ENCODE results near the gene SOCS6. TPM values are rescaled to one million over a fixed set of nuclear protein-coding genes. Genes with fewer than 3 reads are reported as not detected.

SOCS6 gene
- total RNA-seq, 2 experiments from 2014 or later: 0.75 to 1.3 TPM

DNA sequence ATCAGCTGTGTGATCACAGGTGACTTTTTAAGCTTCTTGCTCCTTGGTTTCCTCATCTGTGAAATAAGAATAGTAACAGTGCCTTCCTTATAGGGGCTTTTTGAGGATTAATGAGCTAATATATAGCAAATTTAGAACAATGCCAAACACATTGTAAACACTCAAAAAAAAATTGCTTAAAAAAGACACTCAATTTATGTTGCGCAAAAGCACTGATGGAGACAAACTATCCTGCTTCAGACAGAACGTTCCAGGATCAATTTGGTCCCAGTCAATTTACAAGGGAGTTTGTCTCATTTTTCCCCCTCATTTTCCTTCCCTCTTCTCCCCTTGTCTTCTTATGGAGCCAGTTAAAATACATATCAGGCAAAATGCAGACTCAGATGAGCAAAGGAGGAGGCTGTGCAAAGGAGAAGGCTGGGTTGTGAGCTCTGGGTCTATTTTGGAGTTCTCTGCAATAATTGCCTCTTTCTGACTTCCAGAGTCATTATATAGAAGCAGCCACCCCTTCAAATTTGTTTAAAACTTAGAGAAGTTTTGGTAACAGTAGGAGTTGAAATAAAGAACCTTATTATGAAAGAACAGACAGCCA, 83.7 kb downstream of the SOCS6 start:
- ChIA-PET CTCF (interaction anchor here (1.8 kb wide), 1 partner anchor 62 kb away, joined by 4 read pairs; no protein-coding TSS in a partner anchor), POLR2A (no interaction called here)
- no peak for DNase-seq
- no peak overlapping the region for H3K27ac Mint-ChIP-seq
- intact Hi-C loops (cut with micrococcal nuclease): no loop called here
- H3K4me3 Mint-ChIP-seq: no peak overlapping the region
- no peaks in the 10 kb centered on the region for H3K27me3 Mint-ChIP-seq
- no peaks in the 10 kb centered on the region for H3K36me3 Mint-ChIP-seq
- H3K4me1 Mint-ChIP-seq (ENCODE audit: low read depth): no peaks in the 10 kb centered on the region
- H3K9me3 Mint-ChIP-seq: no peaks in the 10 kb centered on the region

DNA sequence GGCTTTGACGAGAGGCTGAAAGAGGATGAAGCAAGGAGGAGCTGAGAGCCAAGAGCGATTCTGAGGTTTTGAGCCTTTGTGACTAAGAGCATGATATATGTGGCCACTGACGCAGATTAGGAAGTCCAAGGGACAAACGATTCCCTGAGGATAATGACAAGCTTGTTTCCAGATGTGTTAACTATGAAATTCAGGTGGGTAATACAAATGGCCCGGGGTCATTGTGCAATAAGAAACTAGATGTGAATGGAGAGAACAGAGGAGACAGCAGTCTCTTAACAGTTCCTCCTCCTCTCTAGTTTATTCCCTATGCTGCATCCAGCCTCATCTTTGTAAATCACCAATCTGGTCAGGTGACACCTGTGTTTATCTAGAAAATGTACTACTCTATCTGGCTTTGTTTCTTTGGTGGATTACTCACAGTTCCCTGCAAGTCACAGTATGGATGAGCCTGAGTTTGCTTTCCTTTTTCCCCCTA, 84.2 kb downstream of the SOCS6 start:
- intact Hi-C loops (cut with micrococcal nuclease): no loop called here
- no peaks in the 10 kb centered on the region for H3K27me3 Mint-ChIP-seq
- no peak overlapping the region for H3K27ac Mint-ChIP-seq
- H3K4me1 Mint-ChIP-seq (ENCODE audit: low read depth): no peaks in the 10 kb centered on the region
- H3K36me3 Mint-ChIP-seq: no peaks in the 10 kb centered on the region
- no peak overlapping the region for H3K4me3 Mint-ChIP-seq
- ChIA-PET CTCF (interaction anchor here (1.8 kb wide), 1 partner anchor 61 kb away, joined by 4 read pairs; no protein-coding TSS in a partner anchor), POLR2A (no interaction called here)
- no peaks in the 10 kb centered on the region for H3K9me3 Mint-ChIP-seq
- no peak for DNase-seq

DNA sequence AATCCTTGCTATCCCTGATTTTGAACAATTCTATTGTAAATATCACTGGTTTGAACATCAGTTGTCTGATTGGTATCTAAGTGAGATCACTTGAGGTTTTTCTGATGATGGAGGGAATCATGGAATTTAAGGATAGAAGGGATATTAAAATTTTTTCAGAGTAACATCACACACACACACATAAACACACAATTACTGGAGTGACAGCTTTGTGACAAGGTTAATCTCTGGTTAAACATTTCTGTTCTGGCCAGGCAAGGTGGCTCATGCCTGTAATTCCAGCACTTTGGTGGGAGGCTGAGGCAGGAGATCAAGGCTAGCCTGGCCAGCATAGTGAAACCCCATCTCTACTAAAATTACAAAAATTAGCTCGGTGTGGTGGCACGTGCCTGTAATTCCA, 85.3 kb downstream of the SOCS6 start:
- no peaks in the 10 kb centered on the region for H3K36me3 Mint-ChIP-seq
- H3K4me3 Mint-ChIP-seq: no peak overlapping the region
- ChIA-PET CTCF (interaction anchor here (1.8 kb wide), 1 partner anchor 60 kb away, joined by 4 read pairs; no protein-coding TSS in a partner anchor), POLR2A (no interaction called here)
- no peaks in the 10 kb centered on the region for H3K9me3 Mint-ChIP-seq
- DNase-seq: no peak
- no peak overlapping the region for H3K27ac Mint-ChIP-seq
- H3K27me3 Mint-ChIP-seq: no peaks in the 10 kb centered on the region
- intact Hi-C loops (cut with micrococcal nuclease): no loop called here
- no peaks in the 10 kb centered on the region for H3K4me1 Mint-ChIP-seq (ENCODE audit: low read depth)

DNA sequence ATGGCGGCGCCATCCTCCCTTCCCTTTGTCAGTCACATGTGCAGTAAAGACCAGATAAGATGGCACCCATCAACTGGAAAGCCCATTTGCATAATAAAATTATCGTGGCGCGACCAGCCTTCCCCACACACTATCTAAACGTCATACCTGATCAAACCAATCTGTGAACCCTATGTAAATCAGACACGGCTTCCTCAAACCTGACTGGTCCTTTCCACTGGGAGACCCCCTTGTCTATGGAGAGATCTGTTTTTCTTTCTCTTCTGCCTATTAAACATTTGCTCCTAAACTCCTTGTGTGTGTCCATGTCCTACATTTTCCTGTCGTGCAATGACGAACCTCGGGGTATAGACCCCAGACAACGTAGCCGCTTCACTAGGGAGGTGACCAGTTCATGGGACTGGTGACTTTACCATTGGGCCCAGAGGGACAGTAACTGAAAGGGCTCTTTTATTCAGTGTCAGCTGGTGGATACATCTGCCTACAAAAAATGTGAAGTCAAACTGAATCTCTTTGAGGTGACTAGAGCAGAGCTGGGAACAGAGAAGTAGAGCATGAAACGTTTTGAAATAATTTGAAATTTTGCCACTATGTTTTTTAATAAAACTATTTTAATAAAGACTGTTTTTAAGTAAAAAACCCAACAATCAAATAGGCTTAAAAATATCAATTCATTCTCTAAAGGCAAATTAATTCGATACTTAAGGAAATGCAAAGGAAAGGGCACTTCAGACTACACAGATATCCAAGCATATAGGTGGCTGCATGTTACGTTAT, 87.5 kb downstream of the SOCS6 start:
- intact Hi-C loops (cut with micrococcal nuclease): no loop called here
- no peaks in the 10 kb centered on the region for H3K4me1 Mint-ChIP-seq (ENCODE audit: low read depth)
- H3K27me3 Mint-ChIP-seq: no peaks in the 10 kb centered on the region
- H3K36me3 Mint-ChIP-seq: no peaks in the 10 kb centered on the region
- H3K9me3 Mint-ChIP-seq: no peaks in the 10 kb centered on the region
- ChIA-PET CTCF (interaction anchor here (0.7 kb wide), 1 partner anchor 181 kb away, joined by 3 read pairs; no protein-coding TSS in a partner anchor), POLR2A (no interaction called here)
- no peak overlapping the region for H3K4me3 Mint-ChIP-seq
- H3K27ac Mint-ChIP-seq: no peak overlapping the region
- DNase-seq: no peak

DNA sequence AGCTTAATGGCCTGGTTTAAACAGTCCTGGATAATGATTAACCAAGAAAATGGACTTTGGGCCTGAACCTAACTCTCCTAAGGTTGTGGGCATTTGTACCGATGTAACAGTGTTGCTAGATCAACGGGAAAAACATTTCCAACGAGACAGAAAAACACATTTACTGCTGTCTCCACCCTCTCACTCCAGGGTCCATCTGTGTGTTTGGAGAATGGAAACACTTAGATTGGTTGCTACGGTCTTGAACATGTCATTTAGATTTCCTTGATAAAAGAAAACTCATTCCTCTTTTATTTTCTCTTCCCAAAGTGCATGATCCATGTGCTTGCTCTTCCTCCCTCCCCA, 88.0 kb downstream of the SOCS6 start:
- intact Hi-C loops (cut with micrococcal nuclease): no loop called here
- ChIA-PET POLR2A (no interaction called here), CTCF (interaction anchor here (0.7 kb wide), 1 partner anchor 181 kb away, joined by 3 read pairs; no protein-coding TSS in a partner anchor)
- no peaks in the 10 kb centered on the region for H3K9me3 Mint-ChIP-seq
- no peak overlapping the region for H3K27ac Mint-ChIP-seq
- no peak for DNase-seq
- no peak overlapping the region for H3K4me3 Mint-ChIP-seq
- no peaks in the 10 kb centered on the region for H3K4me1 Mint-ChIP-seq (ENCODE audit: low read depth)
- no peaks in the 10 kb centered on the region for H3K27me3 Mint-ChIP-seq
- no peaks in the 10 kb centered on the region for H3K36me3 Mint-ChIP-seq

DNA sequence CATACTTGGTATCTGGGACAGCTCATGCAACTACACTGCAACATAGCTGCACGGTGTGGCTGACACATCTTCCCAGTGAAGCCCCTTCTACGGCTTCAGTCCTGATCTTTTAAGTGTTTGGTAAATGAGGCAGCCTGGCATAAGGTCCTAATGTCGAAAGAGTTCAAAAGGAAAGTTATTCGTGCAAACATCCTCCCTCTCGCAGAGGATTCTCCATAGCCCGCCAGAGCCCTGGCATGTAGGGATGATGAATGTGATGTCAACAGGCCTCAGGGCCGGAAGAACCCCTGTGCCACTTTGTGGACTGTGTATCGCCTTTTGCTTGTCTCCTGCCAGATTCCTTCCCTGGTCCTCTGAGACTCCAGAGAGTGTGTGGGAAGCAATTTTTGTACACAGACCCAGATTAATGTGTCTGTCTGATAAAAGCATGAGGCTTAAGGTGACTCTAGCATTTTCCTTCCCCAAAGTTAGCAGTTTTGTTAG, 88.5 kb downstream of the SOCS6 start:
- H3K36me3 Mint-ChIP-seq: no peaks in the 10 kb centered on the region
- H3K4me3 Mint-ChIP-seq: no peak overlapping the region
- no peaks in the 10 kb centered on the region for H3K4me1 Mint-ChIP-seq (ENCODE audit: low read depth)
- CTCF ChIA-PET: no interaction called here
- intact Hi-C loops (cut with micrococcal nuclease): no loop called here
- POLR2A ChIA-PET: no interaction called here
- H3K27me3 Mint-ChIP-seq: no peaks in the 10 kb centered on the region
- H3K27ac Mint-ChIP-seq: no peak overlapping the region
- no peaks in the 10 kb centered on the region for H3K9me3 Mint-ChIP-seq
- no peak for DNase-seq

DNA sequence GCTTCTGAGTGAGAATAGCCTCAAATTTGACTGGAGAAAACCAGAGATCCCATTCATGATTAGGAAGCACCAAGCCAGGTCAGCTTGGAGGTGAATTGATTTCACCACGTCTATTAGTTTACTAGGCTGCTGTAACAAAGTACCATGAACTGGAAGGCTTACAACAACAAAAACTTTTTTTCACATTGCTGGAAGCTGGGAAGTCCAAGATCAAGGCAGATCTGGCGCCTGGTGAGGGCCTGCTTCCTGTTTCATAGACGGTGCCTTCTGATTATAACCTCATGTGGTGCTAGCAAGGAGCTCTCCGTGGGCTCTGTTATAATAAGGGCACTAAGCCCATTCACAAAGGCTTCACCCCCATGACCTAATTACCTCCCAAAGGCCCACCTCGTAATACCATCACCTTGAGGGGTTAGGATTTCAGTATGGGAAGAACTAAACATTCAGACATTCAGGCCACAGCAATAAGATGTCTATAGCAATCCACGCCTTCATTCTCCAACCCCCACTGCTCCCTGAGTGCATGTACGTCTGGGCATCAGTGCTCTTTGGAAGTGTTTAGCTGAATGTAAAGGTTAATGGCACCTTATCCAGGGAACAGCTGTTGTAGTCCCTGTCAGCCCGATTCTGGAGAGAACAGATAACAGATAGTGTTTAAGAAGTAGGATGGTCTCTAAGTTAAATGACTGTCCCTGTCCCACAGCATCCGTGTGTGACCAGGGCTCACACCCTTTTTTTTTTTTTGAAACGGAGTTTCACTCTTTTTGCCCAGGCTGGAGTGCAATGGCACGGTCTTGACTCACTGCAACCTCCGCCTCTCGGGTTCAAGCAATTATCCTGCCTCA, 89.2 kb downstream of the SOCS6 start:
- no peaks in the 10 kb centered on the region for H3K27me3 Mint-ChIP-seq
- H3K9me3 Mint-ChIP-seq: no peaks in the 10 kb centered on the region
- no peak overlapping the region for H3K27ac Mint-ChIP-seq
- ChIA-PET CTCF (no interaction called here), POLR2A (no interaction called here)
- intact Hi-C loops (cut with micrococcal nuclease): no loop called here
- no peaks in the 10 kb centered on the region for H3K4me1 Mint-ChIP-seq (ENCODE audit: low read depth)
- H3K4me3 Mint-ChIP-seq: no peak overlapping the region
- no peaks in the 10 kb centered on the region for H3K36me3 Mint-ChIP-seq
- DNase-seq: no peak

Other genes with a start within 250 kb of the SOCS6 start
- 10 to 100 TPM; 27.3 to 28.9 TPM for gene RTTN, start 83.4 kb upstream of the SOCS6 start, total RNA-seq

All from activated CD4-positive, alpha-beta memory T cell treated with anti-CD3 and anti-CD28 coated beads for 36 hours (primary cell).